Caki2 (cell line): ENCODE measurements around the gene SEPTIN2. TPM values are rescaled to one million over a fixed set of nuclear protein-coding genes. Genes with fewer than 3 reads are reported as not detected.
"Not testable (repeated sequence)": the region's sequence is repeated elsewhere in the genome, so short reads cannot be mapped to it uniquely, and the experiment has no call there.

Experiments
- DNase-seq: peaks from one replicate; pipeline ENCODE4 v3.0.0-alpha.2; 2015; ENCODE audit warnings: low read depth
- in situ Hi-C: cut with HindIII; loops from 2 replicates; pipeline ENCODE4 v1.10.0; 2016; ENCODE audit warnings: low sequenced_read_pairs, low pct_unique_long_range_greater_than_20kb, mixed read lengths
- total RNA-seq: library from RNA; depleted of rRNA; stranded (reverse); fragments of >200 nt; shearing (Covaris generic); gene quantifications from 2 replicates; pipeline ENCODE4 v1.2.3, GENCODE V29; 2014; ENCODE audit warnings: low replicate concordance; rRNA removed

The SEPTIN2 gene
- total RNA-seq: 226 and 281 TPM in 2 replicates

DNA sequence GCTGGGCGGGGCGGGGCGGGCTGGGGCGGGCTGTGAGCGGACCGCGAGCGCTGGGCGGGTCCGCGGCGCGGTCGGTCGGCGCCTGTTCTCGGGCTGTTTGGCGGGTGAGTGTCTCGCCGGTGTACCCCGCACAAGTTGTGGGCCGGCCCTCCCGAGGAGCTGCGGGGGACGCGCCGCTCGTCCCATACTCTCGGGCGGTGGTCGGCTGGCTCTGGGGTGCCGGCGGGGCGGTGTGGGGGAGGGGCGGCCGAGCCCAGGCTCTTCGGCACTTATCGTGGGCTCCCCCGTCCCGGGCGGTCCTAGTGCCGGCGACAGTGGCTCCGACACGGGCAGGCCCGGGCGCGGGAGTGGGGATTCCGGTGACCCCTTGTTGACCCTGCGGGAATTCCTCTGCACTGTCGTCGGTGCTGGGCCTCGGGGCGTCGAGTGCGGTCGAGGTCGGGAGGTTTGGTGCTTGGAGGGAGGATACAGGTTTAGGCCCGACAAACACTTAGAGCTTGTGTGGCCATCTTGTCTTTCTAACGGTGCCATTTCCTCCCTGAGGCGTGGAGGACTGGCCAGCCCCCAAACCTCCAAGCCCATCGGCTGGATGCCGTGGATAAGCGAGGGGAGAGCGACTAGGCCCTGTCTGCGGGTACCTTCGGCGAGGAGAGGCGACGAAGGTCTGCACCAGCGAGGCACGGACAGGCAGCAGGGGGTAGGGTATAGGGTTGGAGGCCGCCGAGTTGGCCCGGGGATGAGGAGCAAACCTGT, at the start of gene SEPTIN2:
TSS of gene SEPTIN2 (plus strand) at position 47 of the 753 bp plus-strand sequence. CDS start 8,308 bp downstream, outside the sequence.
- peak; percentile 73 for DNase-seq
- in situ Hi-C loops: no loop called here

DNA sequence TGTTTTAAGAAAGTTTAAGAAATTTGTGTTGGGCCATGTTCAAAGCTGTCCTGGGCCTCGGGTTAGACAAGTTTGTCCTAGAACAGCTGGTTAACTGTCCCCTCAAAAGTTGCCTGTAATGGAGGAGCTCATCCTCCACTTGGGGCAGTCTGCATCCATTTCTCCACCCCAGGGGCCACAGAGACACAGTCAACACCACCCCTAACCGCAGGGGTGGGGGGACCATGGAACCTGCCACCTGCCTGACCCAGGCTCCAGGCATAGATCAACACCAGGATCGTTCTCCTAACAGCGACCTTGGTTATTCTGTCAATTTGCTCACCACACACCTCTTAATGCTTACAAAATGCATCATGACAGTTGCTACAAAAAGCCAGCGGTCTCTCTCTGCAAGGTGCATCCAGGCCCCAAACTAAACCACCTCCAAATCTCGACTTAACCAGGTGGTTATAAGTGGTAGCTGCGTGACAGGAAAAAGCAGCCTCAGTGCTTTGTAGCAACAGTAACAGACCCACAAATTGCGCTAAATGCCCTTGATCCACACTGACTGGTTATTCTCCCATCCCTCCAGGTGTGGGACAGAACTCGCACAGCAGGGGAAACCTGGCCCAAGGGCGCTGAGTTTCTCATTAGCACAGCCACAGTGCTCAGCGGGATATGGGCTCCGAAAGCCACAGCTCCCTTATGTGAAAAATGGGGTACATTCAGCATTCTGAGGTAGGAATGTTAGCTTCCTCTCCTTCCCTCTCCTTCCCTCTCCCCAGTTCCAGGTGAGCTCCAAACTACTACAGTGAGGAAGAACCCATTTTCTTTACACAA, 48.3 kb upstream of the SEPTIN2 start:
- in situ Hi-C loops: no loop called here
- no peak for DNase-seq

- in situ Hi-C loops: no loop called here
- no peak for DNase-seq
Observed at GRCh38 chr2:241268306-241268705, 47.4 kb upstream of the SEPTIN2 start.

GRCh38 chr2:241268716-241269445, 46.8 kb upstream of the SEPTIN2 start:
- in situ Hi-C loops: no loop called here
- DNase-seq: no peak

DNA sequence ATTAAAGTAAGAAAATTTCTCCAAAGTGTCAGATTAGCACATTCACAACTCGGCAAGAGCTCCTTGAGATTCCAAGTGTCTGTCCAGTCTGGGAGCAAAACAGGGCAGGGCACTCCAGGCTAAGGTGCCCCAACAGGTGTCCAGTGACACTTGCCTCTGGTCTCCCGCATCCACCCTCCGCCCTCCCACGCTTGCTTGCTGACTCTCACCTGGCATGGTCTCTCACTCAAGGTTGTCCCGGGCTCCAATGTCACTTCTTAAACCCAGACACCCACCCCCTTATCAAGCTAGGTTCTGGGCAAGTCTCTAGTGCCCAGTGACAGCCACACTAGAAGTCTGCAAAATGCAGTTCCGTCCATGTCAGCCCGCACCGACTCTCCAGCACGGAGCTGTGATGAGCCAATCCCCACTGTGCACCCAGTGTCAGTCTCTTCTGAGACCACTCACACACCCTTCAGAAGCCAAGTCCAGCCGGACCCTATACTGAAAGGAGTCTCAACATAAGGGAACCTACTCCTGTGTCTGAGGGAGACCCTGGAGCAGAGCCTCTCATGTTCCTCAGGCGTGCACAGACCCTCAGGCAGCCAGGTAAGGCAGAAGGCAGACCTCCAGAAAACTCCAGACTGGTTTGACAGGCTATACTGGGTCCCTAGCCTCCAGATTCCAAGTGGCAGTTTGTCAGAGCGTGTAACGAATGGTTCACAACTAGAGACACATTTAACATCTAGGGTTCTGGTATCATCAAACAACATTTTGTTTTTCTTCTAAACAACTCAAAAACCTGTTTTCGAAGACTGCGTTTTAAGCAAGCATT, 45.8 kb upstream of the SEPTIN2 start:
- in situ Hi-C loops: no loop called here
- DNase-seq: no peak

- no peak for DNase-seq
- in situ Hi-C loops: no loop called here
Observed at GRCh38 chr2:241270531-241270930, 45.2 kb upstream of the SEPTIN2 start.

DNA sequence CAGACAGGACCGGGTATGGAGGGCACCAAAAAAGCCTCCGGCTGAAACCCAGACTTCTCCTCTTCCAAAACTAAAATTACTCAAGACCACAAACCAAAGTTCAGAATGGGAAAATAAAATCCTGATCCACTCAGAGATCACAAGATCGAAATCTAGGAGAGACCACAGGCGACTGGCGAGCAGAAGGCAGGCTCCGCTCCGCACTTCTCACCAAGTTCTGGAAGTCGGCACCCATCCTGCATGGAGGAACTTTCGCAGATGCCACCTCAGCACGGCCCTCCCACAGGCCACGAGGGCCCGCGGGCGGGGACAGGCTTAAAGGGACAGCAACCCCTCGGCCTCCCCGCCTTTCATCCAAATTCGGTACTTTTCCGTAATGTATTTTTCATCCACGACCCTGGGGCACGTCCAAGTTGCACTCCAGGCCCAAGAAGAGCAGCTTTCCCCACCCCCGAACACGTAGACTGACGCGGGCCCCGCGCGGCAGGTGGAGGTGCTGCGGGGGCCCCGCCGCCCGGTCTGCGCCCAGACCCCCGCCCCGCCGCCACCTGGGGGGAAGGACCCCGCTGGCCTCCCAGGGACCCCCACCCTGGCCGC, 43.9 kb upstream of the SEPTIN2 start:
- in situ Hi-C loops: no loop called here
- DNase-seq: peak; percentile 51

DNA sequence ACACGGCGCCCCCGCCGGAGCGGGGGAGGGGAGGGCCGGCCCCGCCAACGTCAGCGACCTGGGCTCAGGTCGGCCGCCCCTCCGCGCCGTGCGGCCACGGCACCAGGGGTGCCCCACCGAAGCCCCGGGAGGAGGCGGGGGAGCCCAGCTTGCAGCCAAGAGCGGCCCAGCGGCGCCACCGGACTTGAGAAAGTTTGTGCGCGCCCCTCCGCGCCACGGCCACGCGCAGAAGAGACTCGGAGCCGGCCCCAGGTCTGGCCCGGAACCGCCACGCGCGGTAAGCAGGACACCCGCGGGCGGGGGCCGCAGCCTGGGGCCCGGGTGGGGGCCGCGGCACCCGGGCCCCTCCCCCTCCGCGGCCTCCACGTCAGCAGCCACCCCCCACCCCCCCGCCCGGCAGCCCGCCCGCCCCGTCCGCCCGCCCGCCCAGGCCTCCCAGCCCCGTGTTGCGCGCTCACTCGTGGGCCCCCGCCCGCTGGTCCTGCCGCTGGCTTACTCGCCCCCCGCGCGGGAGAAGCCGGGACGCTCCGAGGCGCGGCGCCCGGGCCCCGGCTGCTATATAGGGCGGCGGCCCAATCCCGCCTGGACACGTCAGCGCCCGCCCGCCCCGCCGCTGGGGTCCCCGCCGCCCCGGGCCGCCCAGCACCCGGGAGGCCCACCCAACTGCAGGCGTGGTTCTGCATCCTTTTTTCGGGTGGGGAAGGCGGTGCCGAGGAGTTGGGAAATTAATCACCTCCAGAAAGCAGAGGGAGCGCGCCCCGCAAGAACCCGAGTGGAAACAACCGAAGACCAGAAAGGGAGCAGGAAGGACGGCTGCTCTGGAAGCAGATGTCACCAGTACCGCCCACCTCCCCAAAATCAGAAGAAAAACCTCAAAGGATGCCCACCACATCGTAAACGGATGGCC, 43.2 kb upstream of the SEPTIN2 start:
- in situ Hi-C loops: no loop called here
- DNase-seq: no peak

GRCh38 chr2:241273210-241274020, 42.3 kb upstream of the SEPTIN2 start:
- in situ Hi-C loops: no loop called here
- no peak for DNase-seq

DNA sequence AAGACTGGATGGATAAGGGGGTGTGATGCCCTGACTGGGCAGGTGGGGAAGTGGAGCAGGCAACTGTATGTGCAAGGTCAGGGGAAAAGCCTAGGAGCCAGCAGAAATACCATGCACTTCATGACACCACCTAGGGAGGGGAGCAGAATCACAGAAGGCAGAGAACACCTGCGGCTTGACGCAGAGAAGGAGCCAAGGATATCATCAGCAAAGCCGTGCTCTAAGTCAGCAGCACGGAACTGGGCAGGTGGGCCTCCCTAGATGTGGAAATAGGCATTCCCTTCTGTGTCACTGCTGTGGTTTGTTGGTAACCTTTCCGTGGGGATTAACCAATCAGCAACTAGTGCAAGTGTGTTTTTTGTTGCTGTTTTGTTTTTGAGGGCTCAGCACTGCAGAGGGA, 41.6 kb upstream of the SEPTIN2 start:
- no peak for DNase-seq
- in situ Hi-C loops: no loop called here

- DNase-seq: no peak
- in situ Hi-C loops: no loop called here
Observed at GRCh38 chr2:241275504-241275903, 40.2 kb upstream of the SEPTIN2 start.

DNA sequence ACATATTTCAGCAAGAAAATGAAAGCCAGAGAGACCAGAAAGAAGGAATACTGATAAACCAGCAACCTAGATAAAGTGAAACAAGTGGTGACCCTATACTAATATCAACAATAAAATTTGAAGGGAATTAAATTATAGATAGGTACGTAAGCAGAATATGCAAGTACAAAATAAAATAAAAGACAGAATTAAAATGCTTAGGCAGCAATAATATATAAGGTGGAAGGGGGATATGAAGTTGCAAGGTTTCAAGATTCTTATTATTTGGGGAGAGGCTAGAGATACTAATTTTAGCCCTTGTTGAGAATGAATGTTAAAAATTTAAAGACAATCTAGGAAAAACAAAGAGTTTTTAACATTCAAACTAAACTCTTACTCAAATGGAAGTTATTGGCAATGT, 39.8 kb upstream of the SEPTIN2 start:
- DNase-seq: no peak
- in situ Hi-C loops: no loop called here

GRCh38 chr2:241278306-241278705, 37.4 kb upstream of the SEPTIN2 start:
- in situ Hi-C loops, DNase-seq: not testable (repeated sequence)

- DNase-seq: no peak
- in situ Hi-C loops: no loop called here
Observed at GRCh38 chr2:241279413-241279812, 36.3 kb upstream of the SEPTIN2 start.

DNA sequence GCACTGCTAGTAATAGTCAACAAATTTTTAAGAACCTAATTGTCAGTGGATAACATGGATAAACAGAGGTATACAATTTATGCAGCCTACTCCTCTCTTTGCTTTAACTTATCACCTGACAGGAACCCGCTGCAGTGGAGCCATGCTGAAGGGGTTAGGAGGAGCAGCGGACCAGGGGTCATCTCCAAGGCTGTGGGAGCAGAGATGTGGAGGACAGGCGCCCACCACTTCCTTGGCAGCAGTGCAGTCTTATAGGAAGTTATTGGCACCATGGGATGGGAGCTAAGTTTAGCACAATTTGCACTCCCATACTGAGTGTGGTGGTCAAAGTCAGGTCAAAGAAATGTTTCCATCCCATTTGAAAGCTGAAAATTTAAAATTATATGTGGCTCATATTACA, 35.9 kb upstream of the SEPTIN2 start:
- in situ Hi-C loops: no loop called here
- DNase-seq: no peak

DNA sequence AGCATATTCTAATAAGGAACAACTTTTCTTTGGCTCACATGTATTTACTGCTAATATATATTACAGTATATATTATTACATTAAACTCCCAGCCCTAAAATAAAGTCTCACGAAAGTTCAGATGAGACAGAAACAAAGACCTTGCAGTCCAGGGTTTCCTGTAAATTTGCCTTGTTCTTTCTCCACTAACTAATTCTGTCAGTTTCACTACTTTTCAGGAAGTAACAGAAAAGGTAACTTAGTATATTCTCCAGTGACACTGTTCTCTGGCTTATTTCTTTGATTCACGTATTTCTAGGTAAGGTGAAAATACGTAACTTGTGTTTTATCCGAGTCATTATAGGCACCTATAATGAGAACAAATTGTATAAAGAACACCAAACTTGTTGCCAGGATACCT, 35.4 kb upstream of the SEPTIN2 start:
- no peak for DNase-seq
- in situ Hi-C loops: no loop called here
